K562 (cell line): ENCODE data around the gene MOB3B.

Experiments used
- CREB1 ChIP-seq, 2 experiments: sonication (generic) in 1 of 2; formaldehyde crosslinking in 1 of 2; IDR thresholded peaks; 2 replicates each; pipeline versions ENCODE4 v1.6.1 to v1.8.0; 2012 to 2022; ENCODE audit warnings: inconsistent platforms in 1 of 2, mild to moderate bottlenecking in 1 of 2, missing genetic modification reagents in 1 of 2, moderate library complexity in 1 of 2
- HDAC1 ChIP-seq, 2 experiments: fragments of 450-650 bp; IDR thresholded peaks; 2 replicates each; pipeline ENCODE4 v1.6.1; 2016 to 2017; ENCODE audit warnings: inconsistent platforms in 1 of 2, mild to moderate bottlenecking in 1 of 2, moderate library complexity in 1 of 2
- MAFK ChIP-seq: IDR thresholded peaks from 2 replicates; pipeline ENCODE4 v1.6.1; 2011; ENCODE audit warnings: low read length, improper control_type of control experiment
- ZFP36 ChIP-seq: fragments of 150-350 bp; IDR thresholded peaks from 2 replicates; pipeline ENCODE4 v1.6.1; 2018; ENCODE audit warnings: low read length, low read depth; ENCODE audit not compliant: partially characterized antibody
- TF ChIP-seq, protein P1 (sequence below): fragments of 450-650 bp; conservative IDR thresholded peaks from 2 replicates; pipeline ENCODE4 v1.6.1; 2016; ENCODE audit warnings: missing genetic modification characterization, low read depth, mild to moderate bottlenecking, missing compliant biosample characterization, moderate library complexity

DNA sequence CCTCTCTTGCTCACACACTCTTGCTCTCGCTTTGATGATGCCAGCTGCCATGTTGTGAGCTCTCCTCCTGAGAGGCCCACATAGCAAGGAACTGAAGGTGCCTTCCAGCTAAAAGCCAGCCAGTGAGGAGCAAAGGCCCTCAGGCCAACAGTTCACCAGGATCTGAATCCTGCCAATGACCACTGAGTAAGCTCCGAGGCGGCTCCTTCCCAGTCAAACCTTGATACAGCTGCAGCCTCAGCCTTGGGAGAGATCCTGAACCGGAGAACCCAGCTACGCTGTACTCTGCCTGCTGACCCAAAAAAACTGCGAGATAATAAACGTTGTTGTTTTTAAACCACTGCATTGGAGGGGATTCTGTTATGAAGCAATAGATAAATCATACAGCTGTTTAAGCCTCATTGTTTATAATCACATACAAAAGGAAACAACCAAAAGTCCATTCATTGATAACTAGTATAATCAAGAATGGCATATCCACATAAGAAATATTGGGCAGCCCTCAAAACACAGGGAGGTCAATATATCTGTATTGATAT is 54.5 kb downstream of the MOB3B start:
- no peak for TF ChIP-seq ZFP36
- TF ChIP-seq HDAC1 (IDR thresholded peaks at IDR 0.05): no peak
- TF ChIP-seq, protein P1, sequence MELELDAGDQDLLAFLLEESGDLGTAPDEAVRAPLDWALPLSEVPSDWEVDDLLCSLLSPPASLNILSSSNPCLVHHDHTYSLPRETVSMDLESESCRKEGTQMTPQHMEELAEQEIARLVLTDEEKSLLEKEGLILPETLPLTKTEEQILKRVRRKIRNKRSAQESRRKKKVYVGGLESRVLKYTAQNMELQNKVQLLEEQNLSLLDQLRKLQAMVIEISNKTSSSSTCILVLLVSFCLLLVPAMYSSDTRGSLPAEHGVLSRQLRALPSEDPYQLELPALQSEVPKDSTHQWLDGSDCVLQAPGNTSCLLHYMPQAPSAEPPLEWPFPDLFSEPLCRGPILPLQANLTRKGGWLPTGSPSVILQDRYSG: no peak
- TF ChIP-seq CREB1 (IDR thresholded peaks at IDR 0.05): no peak
- no peak for TF ChIP-seq CREB1 (CRISPR knock-in tag; IDR thresholded peaks at IDR 0.05)
- no peak for TF ChIP-seq MAFK
